Measurements from ENCODE around the gene MRPL43. TPM values are rescaled to one million over a fixed set of nuclear protein-coding genes. Genes with fewer than 3 reads are reported as not detected.

The MRPL43 gene
- total RNA-seq, 1 experiment from 2014 or later, result 136 TPM

GRCh38 chr10:101031796-101032636 lies 44.7 kb upstream of the MRPL43 start:
- RAD21 ChIA-PET (ENCODE audit: low non-redundant PET in 1 of 2, low total read pairs in 2 of 2, uncharacterized antibody in 2 of 2, unreplicated experiment in 2 of 2), result no interaction called here
- Histone ChIP-seq H3K9me2 (ENCODE audit: insufficient read depth) (no peaks in the 10 kb centered on the region), H3K9me3 (ENCODE audit: control insufficient read depth in 1 of 2, insufficient read depth in 1 of 2, low read depth in 1 of 2, low read length in 2 of 2) (no peaks in the 10 kb centered on the region), H3K36me3 (ENCODE audit: control insufficient read depth in 1 of 2, insufficient read depth in 2 of 2, low read length in 2 of 2) (peaks cover 19 to 25% of the 10 kb centered on the region in 2 experiments), H3K4me2 (ENCODE audit: low read length) (peak overlapping the region; percentile 96), H2AFZ (ENCODE audit: low read depth, low read length, poor library complexity, severe bottlenecking) (no peak overlapping the region), H3K4me3 (replicated peaks in 1 of 2; ENCODE audit: low read depth in 1 of 2, low read length in 2 of 2) (peak overlapping the region; percentile 67 to 87), H3K79me2 (ENCODE audit: insufficient read depth, low read length) (peaks cover 12% of the 10 kb centered on the region), H3K9ac (ENCODE audit: low read length) (peak overlapping the region; percentile 87), H3K27me3 (ENCODE audit: insufficient read depth, low read length) (no peaks in the 10 kb centered on the region), H3K4me1 (ENCODE audit: control insufficient read depth in 1 of 2, insufficient read depth in 2 of 2, low read length in 2 of 2) (peaks cover 28 to 50% of the 10 kb centered on the region in 2 experiments), H3K27ac (ENCODE audit: low read depth, low read length) (peak overlapping the region; percentile 81), H4K20me1 (ENCODE audit: insufficient read depth) (no peaks in the 10 kb centered on the region)
- POLR2A ChIA-PET, result interaction anchor here (0.6 to 2.0 kb wide), 8 partner anchors 11 to 659 kb away, joined by 3 to 8 read pairs (median 4); no protein-coding TSS in a partner anchor
- no TSS peak for BruUV-seq (replicated peaks)
- CTCF ChIA-PET, result interaction anchor here (1.2 to 5.8 kb wide), 10 partner anchors 10 to 110 kb away, joined by 5 to 71 read pairs (median 9); partner anchors contain the start of gene KAZALD1
- intact Hi-C loops (cut with micrococcal nuclease), result no loop called here
- no peak for DNase-seq (ENCODE audit: low read depth, low spot score)
- ATAC-seq, result peak; percentile 39
- TF ChIP-seq EGR1 (IDR thresholded peaks at IDR 0.05; ENCODE audit: low read depth) (no peak), CTCF (IDR thresholded peaks at IDR 0.05 in 2 of 3, conservative IDR thresholded peaks at IDR 0.05 in 1 of 3; ENCODE audit: borderline replicate concordance in 1 of 3, insufficient read depth in 1 of 3, low read depth in 2 of 3, low read length in 2 of 3) (no peak), ZBTB33 (IDR thresholded peaks at IDR 0.05; ENCODE audit: extremely low read depth, insufficient replicate concordance, low read length) (no peak), POLR2A (IDR thresholded peaks at IDR 0.05; ENCODE audit: borderline replicate concordance, extremely low read depth, insufficient read depth, insufficient read length) (peak; percentile 40), SRF (IDR thresholded peaks at IDR 0.05; ENCODE audit: low read depth) (no peak), YY1 (IDR thresholded peaks at IDR 0.05; ENCODE audit: extremely low read depth, insufficient replicate concordance, low read depth, low read length) (peak; percentile 16), SIN3A (IDR thresholded peaks at IDR 0.05; ENCODE audit: low read depth) (no peak), JUND (IDR thresholded peaks at IDR 0.05) (no peak), ATF3 (IDR thresholded peaks at IDR 0.05) (no peak), EZH2phosphoT487 (IDR thresholded peaks at IDR 0.05; ENCODE audit: borderline replicate concordance) (no peak), SP1 (IDR thresholded peaks at IDR 0.05; ENCODE audit: low read depth) (no peak), ZFX (IDR thresholded peaks at IDR 0.05) (peak; percentile 35; the same call in 1 of the 2 replicates), ELF1 (IDR thresholded peaks at IDR 0.05; ENCODE audit: borderline replicate concordance, low read depth) (no peak), EZH2 (IDR thresholded peaks at IDR 0.05) (no peak), TCF7L2 (IDR thresholded peaks at IDR 0.05; ENCODE audit: borderline replicate concordance, extremely low read depth, insufficient read depth, insufficient read length) (no peak), CEBPB (IDR thresholded peaks at IDR 0.05; ENCODE audit: low read depth) (no peak), CBX3 (IDR thresholded peaks at IDR 0.05; ENCODE audit: low read depth) (no peak), MAX (IDR thresholded peaks at IDR 0.05) (no peak)

Measured in HCT116 (cell line).